NCI-H2107 (cell line): ENCODE data around the gene TOP1.
A peak's percentile ranks its signal among the peaks of the same experiment; 100 is the strongest.

Experiments used
- DNase-seq: peaks from one replicate; lab custom pipeline; 2025; lab: John Stamatoyannopoulos, UW

TOP1 gene

GRCh38 chr20:41028359-41029149, at the start of gene TOP1:
TOP1 (plus strand) TSS chr20:41028822; CDS start chr20:41029068, 246 bp downstream.
- DNase-seq = peak; percentile 92

- no peak for DNase-seq
Measured at GRCh38 chr20:40979247-40979646, 49.4 kb upstream of the TOP1 start.

GRCh38 chr20:40980106-40980827, 48.4 kb upstream of the TOP1 start:
- DNase-seq = peak; percentile 7

- no peak for DNase-seq
Measured at GRCh38 chr20:40980828-40981310, 47.8 kb upstream of the TOP1 start.

GRCh38 chr20:40982415-40983145, 46.0 kb upstream of the TOP1 start:
- DNase-seq = no peak

- DNase-seq = no peak
Measured at GRCh38 chr20:40983898-40984297, 44.7 kb upstream of the TOP1 start.

GRCh38 chr20:40984496-40984895, 44.1 kb upstream of the TOP1 start:
- no peak for DNase-seq

- DNase-seq = no peak
Measured at GRCh38 chr20:40986774-40987173, 41.8 kb upstream of the TOP1 start.

GRCh38 chr20:40990542-40991120, 38.0 kb upstream of the TOP1 start:
- DNase-seq = peak; percentile 31

- DNase-seq = no peak
Measured at GRCh38 chr20:40991181-40991889, 37.3 kb upstream of the TOP1 start.

- no peak for DNase-seq
Measured at GRCh38 chr20:40992349-40993113, 36.1 kb upstream of the TOP1 start.

GRCh38 chr20:40993794-40994540, 34.7 kb upstream of the TOP1 start:
- no peak for DNase-seq

- DNase-seq = no peak
Measured at GRCh38 chr20:40996326-40996725, 32.3 kb upstream of the TOP1 start.

GRCh38 chr20:40997116-40997515, 31.5 kb upstream of the TOP1 start:
- no peak for DNase-seq

GRCh38 chr20:40999841-41000240, 28.8 kb upstream of the TOP1 start:
- no peak for DNase-seq

GRCh38 chr20:41000628-41001027, 28.0 kb upstream of the TOP1 start:
- DNase-seq = no peak

- no peak for DNase-seq
Measured at GRCh38 chr20:41001497-41001896, 27.1 kb upstream of the TOP1 start.

GRCh38 chr20:41002842-41003142, 25.8 kb upstream of the TOP1 start:
- DNase-seq = no peak

GRCh38 chr20:41003143-41003935, 25.3 kb upstream of the TOP1 start:
- DNase-seq = no peak
